Measurements from ENCODE around the gene OR10A3. TPM values are rescaled to one million over a fixed set of nuclear protein-coding genes. Genes with fewer than 3 reads are reported as not detected.
A peak's percentile ranks its signal among the peaks of the same experiment; 100 is the strongest.

The OR10A3 gene
- polyA plus RNA-seq, 1 donor (not counting 4 experiments of a cell fraction or from before 2014, with no cell fraction given), result 0.04 TPM

GRCh38 chr11:7911011-7911410 lies 30.5 kb downstream of the OR10A3 start:
- TF ChIP-seq EZH2 (IDR thresholded peaks at IDR 0.05; ENCODE audit: low read length), result no peak
- no peak for TF ChIP-seq CTCF (optimal IDR thresholded peaks at IDR 0.05 in 1 of 3, IDR thresholded peaks at IDR 0.05 in 1 of 3, conservative IDR thresholded peaks at IDR 0.05 in 1 of 3; ENCODE audit: extremely low read depth in 1 of 3, insufficient read depth in 2 of 3, low read length in 3 of 3)
- H3K4me2 ChIP-seq (ENCODE audit: control insufficient read depth, extremely low read depth, insufficient read depth, low read depth, low read length), result no peak overlapping the region
- no peak overlapping the region for H3K4me3 ChIP-seq (ENCODE audit: control insufficient read depth in 2 of 3, extremely low read depth in 1 of 3, insufficient read depth in 2 of 3, low read depth in 1 of 3, low read length in 3 of 3)
- no peaks in the 10 kb centered on the region for H3K36me3 ChIP-seq (ENCODE audit: control insufficient read depth in 2 of 2, extremely low read depth in 1 of 2, insufficient read depth in 2 of 2, low read length in 2 of 2)
- DNase-seq (ENCODE audit: low read depth, low spot score) (no peak), FAIRE-seq (no peak)
- H3K9me3 ChIP-seq (ENCODE audit: control insufficient read depth, low read depth, low read length), result no peaks in the 10 kb centered on the region
- no peak overlapping the region for H2AFZ ChIP-seq (ENCODE audit: control insufficient read depth, low read length)
- no peaks in the 10 kb centered on the region for H4K20me1 ChIP-seq (ENCODE audit: control insufficient read depth, extremely low read depth, insufficient read depth, low read length)
- no peaks in the 10 kb centered on the region for H3K79me2 ChIP-seq (ENCODE audit: control insufficient read depth, insufficient read depth, low read length)
- H3K27me3 ChIP-seq (ENCODE audit: control insufficient read depth, extremely low read depth, insufficient read depth, low read length), result no peaks in the 10 kb centered on the region
- H3K27ac ChIP-seq (ENCODE audit: control insufficient read depth, insufficient read depth, low read length), result no peak overlapping the region
- H3K9me1 ChIP-seq (ENCODE audit: control insufficient read depth, extremely low read depth, insufficient read depth, low read length), result no peaks in the 10 kb centered on the region
- peaks cover 31% of the 10 kb centered on the region for H3K4me1 ChIP-seq (ENCODE audit: control insufficient read depth, extremely low read depth, insufficient read depth, low read length)
- no peak overlapping the region for H3K9ac ChIP-seq (ENCODE audit: control insufficient read depth, extremely low read depth, insufficient read depth, low read length)
- dilution Hi-C loops (cut with MboI; ENCODE audit: extremely low pct_ligation_motif_present, low sequenced_read_pairs), result no loop called here

- dilution Hi-C loops (cut with MboI; ENCODE audit: extremely low pct_ligation_motif_present, low sequenced_read_pairs), result no loop called here
- Histone ChIP-seq H3K4me3 (ENCODE audit: control insufficient read depth in 2 of 3, extremely low read depth in 1 of 3, insufficient read depth in 2 of 3, low read depth in 1 of 3, low read length in 3 of 3) (peak overlapping the region in 1 of 3 experiments; percentile 7), H3K27me3 (ENCODE audit: control insufficient read depth, extremely low read depth, insufficient read depth, low read length) (no peaks in the 10 kb centered on the region), H3K9me3 (ENCODE audit: control insufficient read depth, low read depth, low read length) (no peaks in the 10 kb centered on the region), H3K27ac (ENCODE audit: control insufficient read depth, insufficient read depth, low read length) (no peak overlapping the region), H3K79me2 (ENCODE audit: control insufficient read depth, insufficient read depth, low read length) (peaks cover 2% of the 10 kb centered on the region), H3K4me1 (ENCODE audit: control insufficient read depth, extremely low read depth, insufficient read depth, low read length) (peaks cover 38% of the 10 kb centered on the region), H3K36me3 (ENCODE audit: control insufficient read depth in 2 of 2, extremely low read depth in 1 of 2, insufficient read depth in 2 of 2, low read length in 2 of 2) (no peaks in the 10 kb centered on the region), H4K20me1 (ENCODE audit: control insufficient read depth, extremely low read depth, insufficient read depth, low read length) (no peaks in the 10 kb centered on the region), H3K4me2 (ENCODE audit: control insufficient read depth, extremely low read depth, insufficient read depth, low read depth, low read length) (peak overlapping the region; percentile 48), H3K9me1 (ENCODE audit: control insufficient read depth, extremely low read depth, insufficient read depth, low read length) (no peaks in the 10 kb centered on the region), H2AFZ (ENCODE audit: control insufficient read depth, low read length) (peak overlapping the region; percentile 30), H3K9ac (ENCODE audit: control insufficient read depth, extremely low read depth, insufficient read depth, low read length) (no peak overlapping the region)
- no peak for DNase-seq (ENCODE audit: low read depth, low spot score)
- FAIRE-seq, result no peak
- no peak for TF ChIP-seq EZH2 (IDR thresholded peaks at IDR 0.05; ENCODE audit: low read length)
- TF ChIP-seq CTCF (optimal IDR thresholded peaks at IDR 0.05 in 1 of 3, IDR thresholded peaks at IDR 0.05 in 1 of 3, conservative IDR thresholded peaks at IDR 0.05 in 1 of 3; ENCODE audit: extremely low read depth in 1 of 3, insufficient read depth in 2 of 3, low read length in 3 of 3), result no peak
Observed at GRCh38 chr11:7910286-7910788, 31.2 kb downstream of the OR10A3 start.
